H1 (cell line): Measurements from ENCODE around the gene GFOD1. TPM values are rescaled to one million over a fixed set of nuclear protein-coding genes. Genes with fewer than 3 reads are reported as not detected.
A peak's percentile ranks its signal among the peaks of the same experiment; 100 is the strongest.

ENCODE experiments used
- CTCF ChIA-PET: fragments of 300-600 bp; sonication (Branson Sonifier 250); formaldehyde crosslinking; loops from one replicate; lab custom pipeline; 2021; ENCODE audit not compliant: partially characterized antibody; lab: Charles Lee
- POLR2A ChIA-PET: fragments of 300-600 bp; sonication (Branson Sonifier 250); formaldehyde crosslinking; loops from one replicate; lab custom pipeline; 2021; ENCODE audit warnings: inconsistent platforms; ENCODE audit not compliant: partially characterized antibody; lab: Charles Lee
- DNase-seq, 2 experiments: peaks; one replicate each; pipeline versions ENCODE4 v3.0.0 to v3.0.0-alpha.2; 2010 to 2022; ENCODE audit warnings: low spot score in 2 of 2, low read depth in 1 of 2, mixed read lengths in 1 of 2
- FAIRE-seq: peaks from 2 replicates; lab custom pipeline; 2011; peaks lifted over from hg19 to GRCh38; lab: Jason Lieb, UNC
- H2AFZ ChIP-seq: 2 replicates; pipeline ENCODE4 v1.8.1; 2012; ENCODE audit warnings: low read length, inconsistent platforms
- H2AK5ac ChIP-seq: 2 replicates; pipeline ENCODE4 v1.6.1; 2013; ENCODE audit warnings: low read depth, low read length
- H2BK120ac ChIP-seq: replicated peaks from 2 replicates; pipeline ENCODE3; 2013; ENCODE audit warnings: low read depth, low read length, inconsistent platforms
- H2BK12ac ChIP-seq: 2 replicates; pipeline ENCODE4 v1.6.1; 2013; ENCODE audit warnings: low read depth, low read length
- H2BK15ac ChIP-seq: 2 replicates; pipeline ENCODE4 v1.6.1; 2013; ENCODE audit warnings: low read length
- H2BK20ac ChIP-seq: 2 replicates; pipeline ENCODE4 v1.6.1; 2013; ENCODE audit warnings: low read length
- H2BK5ac ChIP-seq: 2 replicates; pipeline ENCODE4 v1.6.1; 2013; ENCODE audit warnings: low read depth, low read length
- H3K14ac ChIP-seq: 2 replicates; pipeline ENCODE4 v1.6.1; 2013; ENCODE audit warnings: inconsistent platforms; ENCODE audit not compliant: insufficient read length
- H3K18ac ChIP-seq: 2 replicates; pipeline ENCODE4 v1.6.1; 2013; ENCODE audit warnings: low read length; ENCODE audit errors: extremely low read depth
- H3K23ac ChIP-seq: 2 replicates; pipeline ENCODE4 v1.6.1; 2013; ENCODE audit warnings: inconsistent platforms; ENCODE audit not compliant: insufficient read length
- H3K23me2 ChIP-seq: 2 replicates; pipeline ENCODE4 v1.6.1; 2013; ENCODE audit warnings: low read depth, low read length
- H3K27ac ChIP-seq: 2 replicates; pipeline ENCODE4 v1.6.1; 2011; ENCODE audit warnings: low read depth, low read length, inconsistent platforms
- H3K27me3 ChIP-seq, 4 experiments: replicated peaks in 1 of 4; 1 replicate in 1 of 4; 2 replicates in 3 of 4; pipeline versions ENCODE4 v1.6.1 to v1.8.1; 2011 to 2013; ENCODE audit warnings: low read length in 3 of 4, mild to moderate bottlenecking in 3 of 4, inconsistent platforms in 2 of 4, mixed read lengths in 2 of 4, moderate library complexity in 1 of 4; ENCODE audit not compliant: control insufficient read depth in 3 of 4, insufficient read depth in 3 of 4; ENCODE audit errors: extremely low read depth in 1 of 4
- H3K36me3 ChIP-seq, 4 experiments: 2 replicates each; pipeline versions ENCODE4 v1.6.1 to v1.8.1; 2011 to 2013; ENCODE audit warnings: mild to moderate bottlenecking in 4 of 4, low read length in 3 of 4, moderate library complexity in 2 of 4, control low read depth in 1 of 4, inconsistent platforms in 1 of 4; ENCODE audit not compliant: insufficient read depth in 4 of 4, control insufficient read depth in 2 of 4
- H3K4ac ChIP-seq: replicated peaks from 2 replicates; pipeline ENCODE3; 2013; ENCODE audit warnings: low read length, low read depth, mixed read lengths, inconsistent platforms; ENCODE audit not compliant: insufficient read length
- H3K4me1 ChIP-seq, 4 experiments: replicated peaks in 1 of 4; 1 replicate in 1 of 4; 2 replicates in 3 of 4; pipeline versions ENCODE4 v1.6.1 to v1.8.1; 2011 to 2013; ENCODE audit warnings: low read length in 3 of 4, inconsistent platforms in 2 of 4, mixed read lengths in 1 of 4; ENCODE audit not compliant: insufficient read depth in 4 of 4, control insufficient read depth in 3 of 4
- H3K4me2 ChIP-seq, 2 experiments: 2 replicates each; pipeline versions ENCODE4 v1.6.1 to v1.8.1; 2011 to 2013; ENCODE audit warnings: low read depth in 2 of 2, low read length in 2 of 2, control low read depth in 1 of 2, inconsistent platforms in 1 of 2, mild to moderate bottlenecking in 1 of 2; ENCODE audit not compliant: insufficient read depth in 1 of 2
- H3K4me3 ChIP-seq, 4 experiments: fragments of 200-600, 300-600 bp in 1 of 4; sonication (generic), shearing (Covaris generic), sonication (Bioruptor Twin) in 1 of 4; 2 replicates each; pipeline versions ENCODE4 v1.5.1 to v1.8.1; 2011 to 2016; ENCODE audit warnings: low read length in 4 of 4, low read depth in 3 of 4, control low read depth in 2 of 4, inconsistent platforms in 2 of 4, mild to moderate bottlenecking in 2 of 4, mixed read lengths in 1 of 4, moderate library complexity in 1 of 4; ENCODE audit not compliant: insufficient read depth in 2 of 4; ENCODE audit errors: extremely low read depth in 1 of 4
- H3K56ac ChIP-seq: replicated peaks from 2 replicates; pipeline ENCODE3; 2013; ENCODE audit warnings: low read depth, mild to moderate bottlenecking, mixed read lengths, low read length, inconsistent platforms; ENCODE audit not compliant: insufficient read length
- H3K79me1 ChIP-seq: 2 replicates; pipeline ENCODE4 v1.6.1; 2013; ENCODE audit warnings: low read depth, low read length, control low read depth
- H3K79me2 ChIP-seq, 2 experiments: 2 replicates each; pipeline versions ENCODE4 v1.6.1 to v1.8.1; 2012 to 2013; ENCODE audit warnings: low read length in 2 of 2, mild to moderate bottlenecking in 2 of 2, inconsistent platforms in 1 of 2; ENCODE audit not compliant: insufficient read depth in 2 of 2, control insufficient read depth in 1 of 2
- H3K9ac ChIP-seq, 4 experiments: replicated peaks in 1 of 4; 1 replicate in 1 of 4; 2 replicates in 3 of 4; pipeline versions ENCODE4 v1.6.1 to v1.8.1; 2011 to 2013; ENCODE audit warnings: low read depth in 3 of 4, low read length in 3 of 4, control low read depth in 2 of 4, mild to moderate bottlenecking in 2 of 4, moderate library complexity in 2 of 4, inconsistent platforms in 1 of 4; ENCODE audit errors: extremely low read depth in 1 of 4
- H3K9me3 ChIP-seq, 2 experiments: 2 replicates each; pipeline versions ENCODE4 v1.6.1 to v1.8.1; 2012 to 2013; ENCODE audit warnings: mild to moderate bottlenecking in 2 of 2, moderate library complexity in 2 of 2, control low read depth in 1 of 2, inconsistent platforms in 1 of 2, low read depth in 1 of 2, low read length in 1 of 2, mixed read lengths in 1 of 2; ENCODE audit not compliant: insufficient read depth in 2 of 2
- H4K20me1 ChIP-seq, 2 experiments: replicated peaks in 1 of 2; 2 replicates each; pipeline versions ENCODE3 to v1.8.1; 2011 to 2013; ENCODE audit warnings: inconsistent platforms in 2 of 2, low read length in 2 of 2, mild to moderate bottlenecking in 1 of 2; ENCODE audit not compliant: insufficient read depth in 2 of 2, control insufficient read depth in 1 of 2
- H4K5ac ChIP-seq: 2 replicates; pipeline ENCODE4 v1.6.1; 2013; ENCODE audit warnings: low read length, low read depth, mixed read lengths, inconsistent platforms; ENCODE audit not compliant: insufficient read length
- H4K8ac ChIP-seq: 2 replicates; pipeline ENCODE4 v1.8.0; 2013; ENCODE audit warnings: mild to moderate bottlenecking, moderate library complexity, low read length, inconsistent platforms; ENCODE audit not compliant: insufficient read depth; ENCODE audit errors: extremely low read depth
- H4K91ac ChIP-seq: replicated peaks from 2 replicates; pipeline ENCODE3; 2013; ENCODE audit warnings: low read length, mixed read lengths, inconsistent platforms; ENCODE audit not compliant: insufficient read length
- CEBPB ChIP-seq: IDR thresholded peaks from 2 replicates; pipeline ENCODE4 v1.6.1; 2012; ENCODE audit warnings: low read depth, low read length
- CREB1 ChIP-seq: IDR thresholded peaks from 2 replicates; pipeline ENCODE4 v1.6.1; 2012; ENCODE audit warnings: inconsistent platforms
- MAFK ChIP-seq: IDR thresholded peaks from 2 replicates; pipeline ENCODE4 v1.6.1; 2012; ENCODE audit warnings: low read depth, mild to moderate bottlenecking, improper control_type of control experiment, low read length
- PHF8 ChIP-seq: fragments of 200-600 bp; sonication (generic); conservative IDR thresholded peaks from 2 replicates; pipeline ENCODE4 v1.7.1; 2012; ENCODE audit warnings: low read depth, mild to moderate bottlenecking, inconsistent platforms, low read length, moderate library complexity
- YY1 ChIP-seq: IDR thresholded peaks from 2 replicates; pipeline ENCODE4 v1.6.1; 2011; ENCODE audit warnings: low read depth, mild to moderate bottlenecking, low read length
- WGBS, 2 experiments: shearing (Covaris generic) in 1 of 2; methylation state at CpG; one replicate each; pipeline versions ENCODE4 v1.1.6 to v1.1.7; 2013 to 2015; ENCODE audit warnings: low lambda C conversion rate in 2 of 2, mixed read lengths in 2 of 2, inconsistent platforms in 1 of 2, low coverage in 1 of 2, missing lambda C conversion rate in 1 of 2; ENCODE audit not compliant: insufficient replicate concordance in 2 of 2, insufficient coverage in 1 of 2, insufficient read length in 1 of 2; ENCODE audit errors: extremely low coverage in 1 of 2, missing lambda C conversion rate in 1 of 2; 5-methylcytosine and 5-hydroxymethylcytosine counted together
- polyA plus RNA-seq, 7 experiments: library from polyadenylated mRNA; depleted of rRNA in 3 of 7; stranded (reverse) in 5 of 7; unstranded in 2 of 7; fragments of >200 nt in 5 of 7; fragments of 200-250 nt in 2 of 7; gene quantifications; 1 replicate in 5 of 7; 2 replicates in 1 of 7; 4 replicates in 1 of 7; pipeline versions ENCODE4 v1.2.1 to v1.2.3, GENCODE V29; 2011 to 2013; ENCODE audit warnings: missing spikeins in 2 of 7, mixed read lengths in 2 of 7
- total RNA-seq: library from RNA; stranded (reverse); fragmentation: NEBNext Ultra II Directional; extraction: Animal tissue kit (Norgen Biotek cat#: 25700); gene quantifications from 2 replicates; pipeline ENCODE4 v1.2.1, GENCODE V29; 2021

GFOD1 gene
- total and polyA plus RNA-seq, 2 of the 8 experiments (the other 6 are each of a cell fraction or from before 2014, with no cell fraction given), result 2.5 to 8.8 TPM

DNA sequence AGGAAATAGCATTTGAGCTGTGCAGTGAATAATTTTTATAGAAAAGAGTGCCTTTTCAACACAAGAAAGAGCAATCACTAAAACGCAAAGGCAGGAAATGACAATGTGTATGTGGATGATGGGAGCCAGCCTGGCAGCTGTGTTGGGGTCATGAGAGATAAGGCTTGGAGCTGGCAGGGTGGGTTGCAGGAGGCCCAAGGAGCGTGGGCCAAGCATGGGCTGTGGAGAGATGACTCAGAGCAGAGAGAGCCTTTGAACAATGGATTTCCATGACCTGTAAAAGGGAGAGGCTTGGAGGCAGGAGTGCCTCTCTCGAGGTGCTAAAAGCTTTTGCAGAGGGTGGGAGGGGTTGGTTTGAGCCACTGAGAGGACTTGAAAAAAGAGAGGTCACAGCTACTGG lies 152.4 kb downstream of the GFOD1 start:
- Histone ChIP-seq H2BK12ac (no peak overlapping the region), H3K79me2 (no peaks in the 10 kb centered on the region), H2BK5ac (no peak overlapping the region), H2BK120ac (no peak overlapping the region), H3K4me1 (peaks cover 0 to 2% (median 0%) of the 10 kb centered on the region in 4 experiments; a peak in 1 of 7 replicates), H2AK5ac (no peak overlapping the region), H3K27me3 (no peaks in the 10 kb centered on the region), H3K14ac (no peak overlapping the region), H3K36me3 (no peaks in the 10 kb centered on the region), H3K27ac (no peak overlapping the region), H4K8ac (no peak overlapping the region), H3K9me3 (no peaks in the 10 kb centered on the region), H3K23ac (no peak overlapping the region), H2AFZ (no peak overlapping the region), H2BK20ac (no peak overlapping the region), H3K79me1 (no peaks in the 10 kb centered on the region), H3K9ac (no peak overlapping the region), H3K4me3 (no peak overlapping the region), H2BK15ac (no peak overlapping the region; the same call in 1 of the 2 replicates), H3K23me2 (no peaks in the 10 kb centered on the region), H4K5ac (no peak overlapping the region), H3K4ac (peak overlapping the region; percentile 25), H4K91ac (no peak overlapping the region), H3K4me2 (no peak overlapping the region), H3K56ac (no peak overlapping the region), H4K20me1 (no peaks in the 10 kb centered on the region), H3K18ac (no peak overlapping the region)
- ChIA-PET POLR2A (interaction anchor here (0.6 to 1.9 kb wide), 5 partner anchors 22 to 280 kb away, joined by 3 to 12 read pairs (median 3); partner anchors contain the start of gene SIRT5), CTCF (interaction anchor here (0.6 to 1.7 kb wide), 14 partner anchors 14 to 1307 kb away, joined by 3 to 7 read pairs (median 4); partner anchors contain the start of gene SIRT5)
- DNase-seq (no peak), FAIRE-seq (no peak)
- TF ChIP-seq MAFK, result no peak
- no peak for TF ChIP-seq CREB1
- TF ChIP-seq YY1, result no peak
- no peak for TF ChIP-seq CEBPB
- TF ChIP-seq PHF8, result no peak
- 90% methylated on average over 3 of the region's 3 CpGs; no CpG with 5 or more reads in 1 of the 2 experiments for WGBS, 2 experiments
